Dedifferentiated amniotic fluid mesenchymal stem cell (primary cell): ENCODE measurements around the gene TRMT112.
"Not testable (repeated sequence)": the region's sequence is repeated elsewhere in the genome, so short reads cannot be mapped to it uniquely, and the experiment has no call there.

ENCODE experiments used
- DNase-seq: peaks from one replicate; pipeline ENCODE4 v3.0.0-alpha.2; 2016; ENCODE audit errors: extremely low spot score

Gene TRMT112

GRCh38 chr11:64331569-64332371, 14.4 kb upstream of the TRMT112 start:
- DNase-seq, result peak; percentile 80

GRCh38 chr11:64330888-64331287, 13.5 kb upstream of the TRMT112 start:
- no peak for DNase-seq

DNA sequence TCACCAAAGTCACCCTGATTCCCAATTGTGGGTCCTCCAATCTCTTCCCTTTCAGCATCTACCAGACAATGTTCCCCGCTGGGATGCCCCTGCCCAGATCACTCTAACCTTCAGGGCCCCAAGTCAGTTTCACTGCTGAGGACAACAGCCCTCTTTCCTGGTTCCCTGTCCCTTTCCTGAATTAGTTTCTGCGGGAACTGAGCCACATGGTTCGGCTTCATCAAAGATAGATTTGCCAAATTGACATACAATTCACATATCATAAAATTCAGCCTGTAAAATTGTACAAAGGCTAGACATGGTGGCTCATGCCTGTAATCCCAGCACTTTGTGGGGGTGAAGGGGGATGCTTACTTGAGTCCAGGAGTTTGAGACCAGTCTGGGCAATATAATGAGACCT, 10.6 kb upstream of the TRMT112 start:
- DNase-seq, result no peak

GRCh38 chr11:64327375-64327774, 10.0 kb upstream of the TRMT112 start:
- DNase-seq, result no peak

DNA sequence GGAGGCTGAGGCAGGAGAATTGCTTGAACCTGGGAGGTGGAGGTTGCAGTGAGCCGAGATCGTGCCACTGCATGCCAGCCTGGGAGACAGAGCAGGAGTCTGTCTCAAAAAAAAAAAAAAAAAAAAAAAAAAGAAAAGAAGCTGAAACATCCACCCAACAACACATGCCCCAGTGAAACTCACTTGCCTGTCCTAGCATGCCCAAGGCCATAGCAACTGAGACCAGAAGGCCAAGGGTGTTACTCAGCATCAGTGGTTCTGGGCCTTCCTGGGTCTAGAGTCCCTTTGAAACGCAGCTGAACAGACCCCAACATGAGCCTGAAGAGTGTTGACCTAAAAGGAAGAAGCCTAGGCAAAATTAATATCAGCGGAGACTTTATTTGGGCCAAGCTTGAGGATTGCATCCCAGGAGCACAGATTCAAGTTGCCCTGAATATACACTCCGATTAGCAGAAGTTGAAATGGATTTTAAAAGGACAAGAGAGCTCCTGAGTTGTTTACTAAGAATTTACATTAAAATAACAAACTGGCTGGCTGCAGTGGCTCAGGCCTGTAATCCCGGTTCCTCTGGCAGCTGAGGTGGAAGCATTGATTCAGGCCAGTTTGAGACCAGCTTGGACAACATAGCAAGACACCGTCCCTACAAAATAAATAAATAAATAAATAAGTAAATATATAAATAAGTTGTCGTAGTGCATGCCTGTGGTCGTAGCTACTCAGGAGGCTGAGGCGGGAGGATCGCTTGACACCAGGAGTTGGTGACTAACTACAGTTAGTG, 7.5 kb upstream of the TRMT112 start:
- DNase-seq, result no peak

DNA sequence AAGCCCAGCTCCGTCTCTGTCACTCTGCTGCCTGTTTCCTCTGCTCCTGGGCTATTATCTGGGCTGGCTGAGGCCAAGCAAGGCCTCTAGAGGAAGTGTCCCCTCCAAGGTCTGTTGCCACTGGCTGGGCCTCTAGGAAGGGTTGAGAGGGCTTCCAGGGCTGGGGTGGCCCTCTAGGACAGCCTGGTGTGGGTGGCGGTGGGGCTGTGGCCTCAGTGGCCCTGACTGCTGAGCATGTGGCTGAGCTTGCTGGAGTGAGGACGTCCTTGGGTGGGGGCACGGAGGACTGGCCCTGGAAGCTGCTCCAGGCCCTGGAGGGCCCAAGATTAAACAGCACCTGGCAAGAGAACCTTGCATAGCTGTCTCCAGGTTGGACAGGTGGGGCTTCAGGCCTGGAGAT, 6.6 kb upstream of the TRMT112 start:
- not testable (repeated sequence) for DNase-seq

DNA sequence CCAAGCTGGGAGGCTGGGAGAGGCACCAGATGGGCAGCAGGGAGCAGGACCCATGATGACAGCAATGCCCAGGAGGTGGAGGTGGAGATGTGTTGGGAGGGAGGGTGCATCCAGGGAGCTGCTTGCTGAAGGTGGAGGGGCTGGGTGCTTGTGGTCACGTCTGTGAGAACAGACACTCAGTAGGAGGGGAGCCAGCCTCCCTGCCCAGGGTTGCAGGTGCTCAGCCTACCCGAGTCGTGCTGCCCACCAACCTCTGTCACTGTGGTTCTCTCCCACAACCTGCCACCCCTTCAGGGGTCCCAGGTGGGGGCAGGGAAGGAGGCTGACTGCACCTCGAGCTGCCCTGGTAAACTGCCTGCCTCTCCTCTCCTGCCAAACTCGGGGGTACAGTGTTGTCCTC, 6.0 kb upstream of the TRMT112 start:
- no peak for DNase-seq

GRCh38 chr11:64322925-64323260, 5.5 kb upstream of the TRMT112 start:
- no peak for DNase-seq

GRCh38 chr11:64321533-64321932, 4.2 kb upstream of the TRMT112 start:
- no peak for DNase-seq

GRCh38 chr11:64321026-64321425, 3.7 kb upstream of the TRMT112 start:
- DNase-seq, result no peak

DNA sequence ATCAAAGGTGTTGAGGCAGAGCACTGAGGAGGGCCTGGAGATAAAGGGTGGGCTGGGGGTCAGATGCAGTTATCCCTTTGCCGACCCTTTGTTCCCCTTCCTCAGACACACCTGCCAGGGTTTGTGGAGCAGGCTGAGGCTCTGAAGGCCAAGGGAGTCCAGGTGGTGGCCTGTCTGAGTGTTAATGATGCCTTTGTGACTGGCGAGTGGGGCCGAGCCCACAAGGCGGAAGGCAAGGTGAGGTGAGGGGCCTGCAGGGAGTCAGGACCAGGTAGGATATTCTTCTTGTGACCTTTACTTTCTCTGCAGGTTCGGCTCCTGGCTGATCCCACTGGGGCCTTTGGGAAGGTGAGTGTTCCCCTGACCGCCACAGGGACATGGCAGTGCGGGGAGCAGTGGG, 3.2 kb upstream of the TRMT112 start:
- DNase-seq, result no peak

DNA sequence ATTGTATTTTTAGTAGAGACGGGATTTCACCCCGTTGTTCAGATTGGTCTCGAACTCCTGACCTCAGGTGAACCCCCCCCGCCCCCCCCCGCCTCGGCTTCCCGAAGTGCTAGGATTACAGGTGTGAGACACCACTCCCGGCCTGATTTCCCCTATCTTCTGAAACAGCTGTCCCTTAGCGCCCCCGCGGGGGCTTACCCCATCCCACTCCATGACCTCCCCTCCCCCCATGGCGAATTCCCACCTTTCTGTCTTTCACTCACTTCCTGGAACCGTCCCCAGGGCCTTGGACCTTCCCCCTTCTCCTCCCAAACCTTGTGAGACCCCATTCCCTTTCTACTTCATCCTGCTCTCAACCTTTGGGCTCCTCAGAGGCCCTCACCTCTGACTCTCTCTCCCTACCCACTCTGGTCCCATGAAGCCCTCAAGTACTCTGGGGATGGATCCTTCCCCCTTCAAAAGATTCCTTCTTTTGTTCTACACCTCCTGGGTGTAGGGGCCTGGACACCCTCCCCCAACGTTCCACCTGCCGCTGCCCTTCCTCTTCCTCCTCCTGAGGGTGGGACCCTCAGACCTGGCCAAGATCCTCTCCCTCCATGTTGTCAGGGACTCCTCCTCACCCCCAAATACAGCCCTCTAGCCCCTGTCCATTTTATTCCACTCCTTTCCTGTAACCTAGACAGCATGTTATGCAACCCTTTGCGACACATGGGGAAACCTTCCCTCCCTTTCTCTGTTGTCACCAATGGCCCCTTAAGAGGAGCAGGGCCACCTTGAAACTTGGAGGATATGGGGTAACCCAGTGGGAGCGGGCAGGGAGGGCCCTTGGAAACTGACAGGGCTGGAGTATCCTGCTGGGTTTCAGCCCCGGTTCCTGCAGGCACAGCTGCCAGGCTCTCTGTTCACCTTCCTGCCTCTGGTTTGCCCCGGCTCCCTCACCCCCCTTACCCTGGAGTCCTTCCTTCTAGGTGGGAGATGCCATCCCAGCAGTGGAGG, 1.7 kb upstream of the TRMT112 start:
- no peak for DNase-seq

- peak; percentile 96 for DNase-seq
Measured at GRCh38 chr11:64317961-64318765, 804 bp upstream of the TRMT112 start, which contains the start of gene PRDX5. PRDX5 (plus strand) TSS chr11:64318121; CDS start chr11:64318216, 95 bp downstream.

DNA sequence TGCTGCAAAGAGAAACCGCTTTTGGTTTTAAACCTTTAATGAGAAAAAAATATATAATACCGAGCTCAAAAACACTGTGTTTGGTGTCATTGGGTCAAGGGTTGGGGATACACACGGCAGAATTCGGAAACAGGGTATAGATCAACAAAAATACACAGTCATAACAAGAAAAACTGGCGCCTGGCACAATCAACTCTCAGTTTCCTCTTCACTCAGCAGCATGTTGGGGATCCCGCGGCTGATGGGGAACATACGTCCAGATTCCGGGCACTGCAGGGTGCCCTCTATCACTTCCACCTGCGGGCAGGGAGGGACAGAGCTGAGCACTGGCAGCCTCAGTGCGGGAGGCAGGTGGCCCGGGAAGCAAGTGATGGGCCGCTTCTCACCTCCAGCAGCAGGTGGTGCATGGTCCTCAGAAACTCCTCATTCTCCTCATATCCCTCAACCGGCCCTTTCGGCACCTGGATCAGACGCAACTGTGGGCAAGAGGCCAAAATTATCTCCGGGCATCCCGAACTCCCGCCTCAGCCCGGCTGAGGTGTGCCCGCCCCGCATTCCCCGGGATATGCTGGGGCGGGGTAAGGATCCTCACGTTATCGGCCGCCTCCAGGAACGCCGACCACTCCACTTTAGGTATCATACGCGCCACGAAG, 561 bp downstream of the TRMT112 start:
- DNase-seq, result no peak

DNA sequence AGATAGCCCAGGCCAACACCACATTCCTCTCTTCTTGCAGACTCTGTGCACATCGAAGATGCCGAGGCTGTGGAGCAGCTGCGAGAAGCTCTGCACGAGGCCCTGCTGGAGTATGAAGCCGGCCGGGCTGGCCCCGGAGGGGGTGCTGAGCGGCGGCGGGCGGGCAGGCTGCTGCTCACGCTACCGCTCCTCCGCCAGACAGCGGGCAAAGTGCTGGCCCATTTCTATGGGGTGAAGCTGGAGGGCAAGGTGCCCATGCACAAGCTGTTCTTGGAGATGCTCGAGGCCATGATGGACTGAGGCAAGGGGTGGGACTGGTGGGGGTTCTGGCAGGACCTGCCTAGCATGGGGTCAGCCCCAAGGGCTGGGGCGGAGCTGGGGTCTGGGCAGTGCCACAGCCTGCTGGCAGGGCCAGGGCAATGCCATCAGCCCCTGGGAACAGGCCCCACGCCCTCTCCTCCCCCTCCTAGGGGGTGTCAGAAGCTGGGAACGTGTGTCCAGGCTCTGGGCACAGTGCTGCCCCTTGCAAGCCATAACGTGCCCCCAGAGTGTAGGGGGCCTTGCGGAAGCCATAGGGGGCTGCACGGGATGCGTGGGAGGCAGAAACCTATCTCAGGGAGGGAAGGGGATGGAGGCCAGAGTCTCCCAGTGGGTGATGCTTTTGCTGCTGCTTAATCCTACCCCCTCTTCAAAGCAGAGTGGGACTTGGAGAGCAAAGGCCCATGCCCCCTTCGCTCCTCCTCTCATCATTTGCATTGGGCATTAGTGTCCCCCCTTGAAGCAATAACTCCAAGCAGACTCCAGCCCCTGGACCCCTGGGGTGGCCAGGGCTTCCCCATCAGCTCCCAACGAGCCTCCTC, 1.5 kb downstream of the TRMT112 start:
- not testable (repeated sequence) for DNase-seq

DNA sequence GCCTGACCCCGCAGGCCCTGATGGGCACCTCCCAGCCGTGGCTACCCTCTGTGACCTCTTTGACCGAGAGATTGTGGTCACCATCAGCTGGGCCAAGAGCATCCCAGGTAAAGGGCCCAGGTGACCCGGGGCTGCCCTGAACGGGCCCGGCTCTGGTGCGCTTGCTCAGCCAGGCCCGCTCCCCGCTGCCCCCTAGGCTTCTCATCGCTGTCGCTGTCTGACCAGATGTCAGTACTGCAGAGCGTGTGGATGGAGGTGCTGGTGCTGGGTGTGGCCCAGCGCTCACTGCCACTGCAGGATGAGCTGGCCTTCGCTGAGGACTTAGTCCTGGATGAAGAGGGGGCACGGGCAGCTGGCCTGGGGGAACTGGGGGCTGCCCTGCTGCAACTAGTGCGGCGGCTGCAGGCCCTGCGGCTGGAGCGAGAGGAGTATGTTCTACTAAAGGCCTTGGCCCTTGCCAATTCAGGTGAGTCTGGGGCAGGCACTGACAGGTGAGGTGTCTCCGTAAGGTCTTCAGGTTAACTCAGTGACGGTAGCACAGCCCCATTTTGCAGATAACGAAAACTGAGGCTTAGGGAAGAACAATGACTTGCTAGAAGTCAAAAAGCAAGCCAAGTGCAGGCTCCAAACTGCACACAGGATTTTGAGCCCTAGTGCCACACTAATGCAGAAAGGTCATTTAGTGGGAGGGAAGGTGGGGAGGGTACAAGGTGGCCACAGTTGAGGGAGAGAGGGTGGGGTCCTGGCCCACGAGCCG, 2.4 kb downstream of the TRMT112 start:
- DNase-seq, result no peak

GRCh38 chr11:64314146-64314804, 3.1 kb downstream of the TRMT112 start:
- DNase-seq, result no peak

GRCh38 chr11:64313491-64314145, 3.7 kb downstream of the TRMT112 start:
- no peak for DNase-seq
